GM12864 (cell line): ENCODE results near the gene KRT39.

Experiments used
- DNase-seq: peaks from one replicate; pipeline ENCODE4 v3.0.0-alpha.2; 2011; ENCODE audit warnings: low read depth
- H3K4me3 ChIP-seq: 2 replicates; pipeline ENCODE4 v1.5.1; 2011; ENCODE audit warnings: mild to moderate bottlenecking, low read depth, low read length, control low read depth
- CTCF ChIP-seq: IDR thresholded peaks from 2 replicates; pipeline ENCODE4 v1.5.1; 2011; ENCODE audit warnings: low read depth, mild to moderate bottlenecking, moderate library complexity, low read length, control low read depth, inconsistent platforms; ENCODE audit errors: missing control alignments

KRT39 gene

GRCh38 chr17:40956401-40957254, 10.1 kb downstream of the KRT39 start:
- H3K4me3 ChIP-seq = no peak overlapping the region
- DNase-seq = no peak
- TF ChIP-seq CTCF = no peak

- no peak for DNase-seq
- TF ChIP-seq CTCF = no peak
- no peak overlapping the region for H3K4me3 ChIP-seq
Measured at GRCh38 chr17:40953881-40954280, 12.9 kb downstream of the KRT39 start.

GRCh38 chr17:40952661-40953060, 14.1 kb downstream of the KRT39 start:
- H3K4me3 ChIP-seq = no peak overlapping the region
- no peak for TF ChIP-seq CTCF

GRCh38 chr17:40952154-40952553, 14.6 kb downstream of the KRT39 start:
- TF ChIP-seq CTCF = no peak
- no peak for DNase-seq
- H3K4me3 ChIP-seq = no peak overlapping the region

More at GRCh38 chr17:40952661-40953060, 14.1 kb downstream of the KRT39 start:
- DNase-seq = no peak

GRCh38 chr17:40951011-40951622, 15.6 kb downstream of the KRT39 start:
- DNase-seq = no peak
- no peak for TF ChIP-seq CTCF
- no peak overlapping the region for H3K4me3 ChIP-seq

- no peak for TF ChIP-seq CTCF
- H3K4me3 ChIP-seq = no peak overlapping the region
- no peak for DNase-seq
Measured at GRCh38 chr17:40950176-40950575, 16.6 kb downstream of the KRT39 start.
